ENCODE measurements around the gene NUMB. TPM values are rescaled to one million over a fixed set of nuclear protein-coding genes. Genes with fewer than 3 reads are reported as not detected.

Gene NUMB
- total and polyA plus RNA-seq, 2 donors (not counting 3 experiments of a cell fraction or from before 2014, with no cell fraction given), result 128 to 164 TPM

DNA sequence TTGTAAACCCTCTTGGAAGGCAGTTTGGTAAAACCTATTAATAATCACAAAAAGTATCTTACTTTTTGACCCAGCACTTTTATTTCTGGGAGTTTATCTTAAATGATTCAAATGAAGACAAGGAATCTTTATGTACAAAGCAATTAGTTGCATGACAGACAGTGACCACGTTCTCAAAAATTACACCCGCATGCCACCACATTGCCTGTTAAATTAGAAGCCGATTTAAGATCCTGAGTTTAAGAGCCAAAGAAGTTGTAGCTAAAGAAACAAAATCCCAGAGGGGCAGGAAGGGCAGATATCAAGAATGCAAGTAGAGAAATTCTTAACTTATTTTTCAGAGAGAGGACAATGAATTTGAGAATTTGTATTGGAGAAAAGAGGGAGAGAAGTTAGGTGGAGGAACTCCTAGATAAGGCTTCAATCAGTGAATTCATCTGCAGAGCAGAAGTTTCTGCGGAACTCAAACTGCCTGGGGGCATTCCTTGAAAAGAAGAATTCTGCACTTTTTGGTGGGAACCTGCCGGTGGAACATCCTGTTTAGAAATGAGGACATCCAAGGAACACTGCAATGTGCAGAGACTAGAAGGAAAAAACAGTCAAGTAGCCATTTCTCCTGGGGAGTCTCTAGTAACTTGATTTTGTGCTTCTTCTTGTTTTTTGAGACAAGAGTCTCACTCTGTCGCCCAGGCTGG is 31.3 kb upstream of the NUMB start:
- Histone ChIP-seq H4K20me1 (replicated peaks; ENCODE audit: control insufficient read depth, extremely low read depth, insufficient read depth, low read length) (no peaks in the 10 kb centered on the region), H3K36me3 (ENCODE audit: control insufficient read depth in 2 of 2, extremely low read depth in 1 of 2, insufficient read depth in 2 of 2, low read length in 2 of 2) (no peaks in the 10 kb centered on the region), H3K4me1 (ENCODE audit: control insufficient read depth, extremely low read depth, insufficient read depth, low read length) (peaks cover 15% of the 10 kb centered on the region), H3K9me3 (replicated peaks; ENCODE audit: control insufficient read depth, insufficient read depth, low read length) (no peaks in the 10 kb centered on the region), H3K9ac (replicated peaks; ENCODE audit: extremely low read depth, insufficient read depth, low read length) (no peak overlapping the region), H2AFZ (ENCODE audit: low read depth, low read length) (no peak overlapping the region), H3K27ac (ENCODE audit: insufficient read depth, low read depth, low read length) (no peak overlapping the region), H3K4me2 (ENCODE audit: insufficient read depth, low read length) (no peak overlapping the region), H3K9me1 (replicated peaks; ENCODE audit: control insufficient read depth, extremely low read depth, insufficient read depth, low read length) (no peaks in the 10 kb centered on the region), H3K79me2 (ENCODE audit: control insufficient read depth, insufficient read depth, low read length) (peaks cover 25% of the 10 kb centered on the region), H3K27me3 (ENCODE audit: control insufficient read depth in 2 of 2, insufficient read depth in 2 of 2, low read length in 2 of 2) (no peaks in the 10 kb centered on the region), H3K4me3 (replicated peaks in 1 of 3; ENCODE audit: insufficient read depth in 1 of 3, low read depth in 1 of 3, low read length in 3 of 3) (no peak overlapping the region)
- dilution Hi-C loops (cut with MboI; ENCODE audit: extremely low pct_ligation_motif_present, low sequenced_read_pairs), result no loop called here
- no TSS peak for BruUV-seq (replicated peaks)
- DNase-seq (ENCODE audit: low read depth, low spot score), result no peak
- no peak for TF ChIP-seq EZH2 (IDR thresholded peaks at IDR 0.05; ENCODE audit: borderline replicate concordance, low read depth, low read length, severe bottlenecking)
- no peak for TF ChIP-seq FOS (IDR thresholded peaks at IDR 0.05; ENCODE audit: borderline replicate concordance, insufficient read depth, low read length)
- TF ChIP-seq POLR2A (IDR thresholded peaks at IDR 0.05; ENCODE audit: low read depth, low read length), result no peak
- no peak for FAIRE-seq
- CTCF ChIA-PET, result interaction anchor here (2.0 kb wide), 1 partner anchor 19 kb away, joined by 5 read pairs; no protein-coding TSS in a partner anchor
- POLR2A ChIA-PET, result no interaction called here
- intact Hi-C loops (cut with micrococcal nuclease), result loop anchor here (1.0 to 10.0 kb wide), 3 partner anchors 27 to 275 kb away; no protein-coding TSS in a partner anchor

DNA sequence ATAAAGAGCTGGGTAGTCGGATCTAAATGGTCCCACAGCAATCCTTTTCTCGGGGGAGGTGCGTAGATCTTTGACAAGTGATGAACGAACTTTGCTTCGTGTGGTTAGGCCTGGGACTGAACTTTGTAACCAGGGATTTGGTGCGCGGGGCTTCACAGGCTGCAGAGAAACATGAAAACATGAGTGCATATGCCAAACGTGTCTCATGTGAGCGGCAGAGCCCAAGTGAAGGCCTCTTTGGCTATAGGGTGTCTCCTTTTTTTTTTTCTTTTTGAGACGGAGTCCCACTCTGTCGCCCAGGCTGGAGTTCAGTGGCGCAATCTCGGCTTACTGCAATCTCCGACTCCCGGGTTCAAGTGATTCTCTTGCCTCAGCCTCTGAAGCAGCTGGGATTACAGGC is 20.3 kb upstream of the NUMB start:
- no peaks in the 10 kb centered on the region for H3K36me3 ChIP-seq (ENCODE audit: control insufficient read depth in 2 of 2, extremely low read depth in 1 of 2, insufficient read depth in 2 of 2, low read length in 2 of 2)
- POLR2A ChIA-PET, result no interaction called here
- no peak for FAIRE-seq

More for the DNA sequence above, 20.3 kb upstream of the NUMB start:
- Histone ChIP-seq H3K9ac (replicated peaks; ENCODE audit: extremely low read depth, insufficient read depth, low read length) (no peak overlapping the region), H3K4me3 (replicated peaks in 1 of 3; ENCODE audit: insufficient read depth in 1 of 3, low read depth in 1 of 3, low read length in 3 of 3) (no peak overlapping the region), H3K9me1 (replicated peaks; ENCODE audit: control insufficient read depth, extremely low read depth, insufficient read depth, low read length) (no peaks in the 10 kb centered on the region), H3K4me2 (ENCODE audit: insufficient read depth, low read length) (no peak overlapping the region), H2AFZ (ENCODE audit: low read depth, low read length) (no peak overlapping the region), H3K27me3 (ENCODE audit: control insufficient read depth in 2 of 2, insufficient read depth in 2 of 2, low read length in 2 of 2) (no peaks in the 10 kb centered on the region), H4K20me1 (replicated peaks; ENCODE audit: control insufficient read depth, extremely low read depth, insufficient read depth, low read length) (no peaks in the 10 kb centered on the region), H3K9me3 (replicated peaks; ENCODE audit: control insufficient read depth, insufficient read depth, low read length) (no peaks in the 10 kb centered on the region), H3K4me1 (ENCODE audit: control insufficient read depth, extremely low read depth, insufficient read depth, low read length) (no peaks in the 10 kb centered on the region), H3K79me2 (ENCODE audit: control insufficient read depth, insufficient read depth, low read length) (no peaks in the 10 kb centered on the region), H3K27ac (ENCODE audit: insufficient read depth, low read depth, low read length) (no peak overlapping the region)
- CTCF ChIA-PET, result interaction anchor here (4.5 kb wide), 1 partner anchor 183 kb away, joined by 22 read pairs; no protein-coding TSS in a partner anchor
- DNase-seq (ENCODE audit: low read depth, low spot score), result no peak
- intact Hi-C loops (cut with micrococcal nuclease) (no loop called here), dilution Hi-C loops (cut with MboI; ENCODE audit: extremely low pct_ligation_motif_present, low sequenced_read_pairs) (no loop called here)
- no peak for TF ChIP-seq POLR2AphosphoS5 (IDR thresholded peaks at IDR 0.05; ENCODE audit: insufficient read depth, low read depth, low read length)
- TF ChIP-seq, protein P1, sequence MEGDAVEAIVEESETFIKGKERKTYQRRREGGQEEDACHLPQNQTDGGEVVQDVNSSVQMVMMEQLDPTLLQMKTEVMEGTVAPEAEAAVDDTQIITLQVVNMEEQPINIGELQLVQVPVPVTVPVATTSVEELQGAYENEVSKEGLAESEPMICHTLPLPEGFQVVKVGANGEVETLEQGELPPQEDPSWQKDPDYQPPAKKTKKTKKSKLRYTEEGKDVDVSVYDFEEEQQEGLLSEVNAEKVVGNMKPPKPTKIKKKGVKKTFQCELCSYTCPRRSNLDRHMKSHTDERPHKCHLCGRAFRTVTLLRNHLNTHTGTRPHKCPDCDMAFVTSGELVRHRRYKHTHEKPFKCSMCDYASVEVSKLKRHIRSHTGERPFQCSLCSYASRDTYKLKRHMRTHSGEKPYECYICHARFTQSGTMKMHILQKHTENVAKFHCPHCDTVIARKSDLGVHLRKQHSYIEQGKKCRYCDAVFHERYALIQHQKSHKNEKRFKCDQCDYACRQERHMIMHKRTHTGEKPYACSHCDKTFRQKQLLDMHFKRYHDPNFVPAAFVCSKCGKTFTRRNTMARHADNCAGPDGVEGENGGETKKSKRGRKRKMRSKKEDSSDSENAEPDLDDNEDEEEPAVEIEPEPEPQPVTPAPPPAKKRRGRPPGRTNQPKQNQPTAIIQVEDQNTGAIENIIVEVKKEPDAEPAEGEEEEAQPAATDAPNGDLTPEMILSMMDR (IDR thresholded peaks at IDR 0.05; ENCODE audit: extremely low read depth in 1 of 2, insufficient read depth in 1 of 2, low read depth in 1 of 2, low read length in 2 of 2), result no peak
- TF ChIP-seq GATA2 (IDR thresholded peaks at IDR 0.05; ENCODE audit: insufficient read depth, insufficient read length, low read depth, low read length), result no peak
- TF ChIP-seq MYC (IDR thresholded peaks at IDR 0.05; ENCODE audit: low read depth, low read length), result no peak
- BruUV-seq (replicated peaks), result no TSS peak

All from endothelial cell of umbilical vein (primary cell).